ENCODE data around the gene SETD4. TPM values are rescaled to one million over a fixed set of nuclear protein-coding genes. Genes with fewer than 3 reads are reported as not detected.

Gene SETD4
- total RNA-seq, 3 donors from 2014 or later (not counting 1 experiment from before 2014, with no cell fraction given): 19.1 to 29.3 (median 22.5) TPM

GRCh38 chr21:36069713-36070583, 9.6 kb upstream of the SETD4 start, which contains the start of gene CBR1:
CBR1 (plus strand) TSS chr21:36070024; CDS start chr21:36070116, 92 bp downstream.
- Histone ChIP-seq H3K9me3 (ENCODE audit: control insufficient read depth, insufficient read depth, low read length) (peaks cover 8% of the 10 kb centered on the region), H3K27ac (ENCODE audit: low read length) (peak within 1 kb of the TSS; percentile 28), H3K27me3 (ENCODE audit: control insufficient read depth, insufficient read depth, low read length) (no peaks in the 10 kb centered on the region), H3K4me3 (ENCODE audit: low read length) (peak within 1 kb of the TSS; percentile 72), H3K4me1 (ENCODE audit: control insufficient read depth, insufficient read depth, low read length) (peaks cover 17% of the 10 kb centered on the region), H3K36me3 (ENCODE audit: control insufficient read depth, insufficient read depth, low read length) (peaks cover 11% of the 10 kb centered on the region)
- H3K4me1 Mint-ChIP-seq: peaks cover 30 to 35% of the 10 kb centered on the region in 2 donors
- peaks cover 0 to 3% of the 10 kb centered on the region in 2 donors for H3K27me3 Mint-ChIP-seq (ENCODE audit: low read depth in 2 of 2)
- WGBS (ENCODE audit: insufficient coverage): under 1% methylated on average over 71 of the region's 71 CpGs
- TF ChIP-seq CTCF (IDR thresholded peaks at IDR 0.05): no peak
- DNase-seq (peak; percentile 69 to 93), ATAC-seq (peak; percentile 97 to 98 (median 98))
- peak within 1 kb of the TSS; percentile 69 to 88 for H3K27ac Mint-ChIP-seq
- intact Hi-C loops (cut with micrococcal nuclease): loop anchor here (1.0 kb wide), 1 partner anchor 10 kb away; the partner anchor contains the start of gene SETD4
- H3K4me3 Mint-ChIP-seq: peak within 1 kb of the TSS; percentile 90
- peaks cover 2 to 4% of the 10 kb centered on the region in 2 donors for H3K9me3 Mint-ChIP-seq
- peaks cover 14% of the 10 kb centered on the region for H3K36me3 Mint-ChIP-seq

DNA sequence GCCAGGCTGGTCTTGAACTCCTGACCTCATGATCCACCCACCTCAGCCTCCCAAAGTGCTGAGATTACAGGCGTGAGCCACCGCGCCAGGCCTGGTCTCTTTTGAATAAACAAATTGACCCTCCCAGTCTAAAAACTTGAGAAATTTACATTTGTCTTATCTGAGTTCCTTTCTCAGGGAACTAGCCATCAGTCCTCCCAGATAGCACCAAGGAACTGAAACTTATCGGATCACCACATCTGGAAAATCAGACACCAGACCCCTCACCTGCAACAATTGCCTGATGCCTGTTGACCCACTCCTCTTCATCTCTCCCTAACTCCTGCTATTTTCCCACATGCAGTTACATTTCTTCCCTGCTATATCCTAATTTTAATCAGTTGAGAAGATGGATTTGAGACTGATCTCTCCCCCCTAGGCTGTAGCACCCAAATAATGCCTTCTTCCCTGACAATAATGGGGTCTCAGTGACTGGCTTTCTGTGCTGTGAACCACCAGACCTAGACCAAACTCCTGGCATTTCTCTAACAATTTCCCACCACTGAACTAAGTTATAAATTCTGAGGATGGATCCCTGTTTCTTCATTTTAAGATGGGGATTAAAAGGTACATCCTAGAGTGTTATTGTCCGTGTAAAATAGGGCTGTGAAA, 8.5 kb upstream of the SETD4 start:
- Histone ChIP-seq H3K9me3 (ENCODE audit: control insufficient read depth, insufficient read depth, low read length) (peaks cover 8% of the 10 kb centered on the region), H3K4me1 (ENCODE audit: control insufficient read depth, insufficient read depth, low read length) (peaks cover 17% of the 10 kb centered on the region), H3K27ac (ENCODE audit: low read length) (no peak overlapping the region), H3K36me3 (ENCODE audit: control insufficient read depth, insufficient read depth, low read length) (peaks cover 11% of the 10 kb centered on the region), H3K4me3 (ENCODE audit: low read length) (no peak overlapping the region), H3K27me3 (ENCODE audit: control insufficient read depth, insufficient read depth, low read length) (no peaks in the 10 kb centered on the region)
- no peak for TF ChIP-seq CTCF (IDR thresholded peaks at IDR 0.05)
- peak overlapping the region; percentile 69 to 88 for H3K27ac Mint-ChIP-seq
- peaks cover 30 to 35% of the 10 kb centered on the region in 2 donors for H3K4me1 Mint-ChIP-seq
- H3K36me3 Mint-ChIP-seq: peaks cover 14% of the 10 kb centered on the region
- no peak for DNase-seq
- H3K9me3 Mint-ChIP-seq: peaks cover 2 to 4% of the 10 kb centered on the region in 2 donors
- intact Hi-C loops (cut with micrococcal nuclease): loop anchor here (1.0 kb wide), 1 partner anchor 9 kb away; the partner anchor contains the start of gene SETD4
- H3K27me3 Mint-ChIP-seq (ENCODE audit: low read depth in 2 of 2): peaks cover 0 to 4% of the 10 kb centered on the region in 2 donors
- peak overlapping the region; percentile 90 for H3K4me3 Mint-ChIP-seq
- no peak for ATAC-seq
- WGBS (ENCODE audit: insufficient coverage): 98% methylated on average over 4 of the region's 5 CpGs

GRCh38 chr21:36065497-36066036, 5.2 kb upstream of the SETD4 start:
- no peak overlapping the region for H3K27ac ChIP-seq (ENCODE audit: low read length)
- H3K27me3 Mint-ChIP-seq (ENCODE audit: low read depth in 2 of 2): peaks cover 0 to 7% of the 10 kb centered on the region in 2 donors

More at GRCh38 chr21:36065497-36066036, 5.2 kb upstream of the SETD4 start:
- H3K36me3 Mint-ChIP-seq: peaks cover 7% of the 10 kb centered on the region
- no peaks in the 10 kb centered on the region for H3K27me3 ChIP-seq (ENCODE audit: control insufficient read depth, insufficient read depth, low read length)
- intact Hi-C loops (cut with micrococcal nuclease): no loop called here
- WGBS (ENCODE audit: insufficient coverage): 93% methylated on average over 1 of the region's 3 CpGs
- H3K4me3 Mint-ChIP-seq: no peak overlapping the region
- peaks cover 13% of the 10 kb centered on the region for H3K4me1 ChIP-seq (ENCODE audit: control insufficient read depth, insufficient read depth, low read length)
- no peak for TF ChIP-seq CTCF (IDR thresholded peaks at IDR 0.05)
- H3K36me3 ChIP-seq (ENCODE audit: control insufficient read depth, insufficient read depth, low read length): no peaks in the 10 kb centered on the region
- H3K27ac Mint-ChIP-seq: no peak overlapping the region
- peaks cover 8% of the 10 kb centered on the region for H3K9me3 ChIP-seq (ENCODE audit: control insufficient read depth, insufficient read depth, low read length)
- H3K9me3 Mint-ChIP-seq: peaks cover 2 to 4% of the 10 kb centered on the region in 2 donors
- ATAC-seq (no peak), DNase-seq (no peak)
- no peak overlapping the region for H3K4me3 ChIP-seq (ENCODE audit: low read length)
- peaks cover 10 to 22% of the 10 kb centered on the region in 2 donors for H3K4me1 Mint-ChIP-seq

All from natural killer cell (primary cell).